Mesodermal cell (in vitro differentiated cells): ENCODE measurements around the gene KLHL13. TPM values are rescaled to one million over a fixed set of nuclear protein-coding genes. Genes with fewer than 3 reads are reported as not detected.
"Not testable (repeated sequence)": the region's sequence is repeated elsewhere in the genome, so short reads cannot be mapped to it uniquely, and the experiment has no call there.

ENCODE experiments used
- H3K27ac ChIP-seq: 2 replicates; pipeline ENCODE4 v1.7.0; 2013; ENCODE audit warnings: mild to moderate bottlenecking, low read depth, low read length, moderate library complexity; ENCODE audit not compliant: severe bottlenecking
- H3K36me3 ChIP-seq: 2 replicates; pipeline ENCODE4 v1.7.1; 2013; ENCODE audit warnings: mild to moderate bottlenecking, low read length, moderate library complexity; ENCODE audit not compliant: control insufficient read depth, insufficient read depth
- H3K4me1 ChIP-seq: one replicate; pipeline ENCODE4 v1.7.1; 2013; ENCODE audit warnings: mild to moderate bottlenecking, low read length; ENCODE audit not compliant: insufficient read depth, control insufficient read depth, poor library complexity, severe bottlenecking
- H3K4me3 ChIP-seq: 2 replicates; pipeline ENCODE4 v1.7.0; 2013; ENCODE audit warnings: low read length, control low read depth, mild to moderate bottlenecking; ENCODE audit not compliant: insufficient read depth, poor library complexity, severe bottlenecking; ENCODE audit errors: extremely low read depth
- H3K9me3 ChIP-seq: 2 replicates; pipeline ENCODE4 v1.7.1; 2013; ENCODE audit warnings: mild to moderate bottlenecking, low read length, moderate library complexity; ENCODE audit not compliant: control insufficient read depth
- WGBS, 2 experiments: methylation state at CpG; one replicate each; pipeline ENCODE4 v1.1.5; 2013; ENCODE audit warnings: missing lambda C conversion rate in 2 of 2; ENCODE audit not compliant: insufficient coverage in 2 of 2; 5-methylcytosine and 5-hydroxymethylcytosine counted together
- polyA plus RNA-seq, 2 experiments: library from polyadenylated mRNA; stranded (reverse); fragments of 50-300 nt; gene quantifications; one replicate each; pipeline ENCODE4 v1.2.3, GENCODE V29; 2013

KLHL13 gene
- 5.3 TPM for polyA plus RNA-seq (2013, experiment 1 of 2)
- polyA plus RNA-seq (2013, experiment 2 of 2), result 5.5 TPM

- no peak within 1 kb of the TSS for H3K27ac ChIP-seq
- 0% methylated on average over 4 to 8 of the region's 42 CpGs for WGBS, 2 experiments
- peaks cover 3% of the 10 kb centered on the region for H3K4me1 ChIP-seq
- H3K36me3 ChIP-seq, result no peaks in the 10 kb centered on the region
- H3K9me3 ChIP-seq, result no peaks in the 10 kb centered on the region
- peak within 1 kb of the TSS; percentile 46 for H3K4me3 ChIP-seq
Measured at GRCh38 chrX:118116713-118117550, at the start of gene KLHL13. Gene KLHL13 (minus strand): TSS chrX:118116810. CDS start chrX:118028473, 88,337 bp downstream.

- Histone ChIP-seq H3K9me3 (no peaks in the 10 kb centered on the region), H3K36me3 (no peaks in the 10 kb centered on the region), H3K4me3 (no peak overlapping the region), H3K27ac (no peak overlapping the region), H3K4me1 (no peaks in the 10 kb centered on the region)
- no CpG with 5 or more reads among the region's 1 CpG for WGBS, 2 experiments
Measured at GRCh38 chrX:118164138-118164537, 47.5 kb upstream of the KLHL13 start.

GRCh38 chrX:118156953-118157608, 40.5 kb upstream of the KLHL13 start:
- WGBS, 2 experiments, result 89 to 100% methylated on average over 3 of the region's 7 CpGs
- H3K36me3 ChIP-seq, result no peaks in the 10 kb centered on the region
- no peak overlapping the region for H3K4me3 ChIP-seq
- no peaks in the 10 kb centered on the region for H3K9me3 ChIP-seq
- H3K4me1 ChIP-seq, result no peaks in the 10 kb centered on the region
- no peak overlapping the region for H3K27ac ChIP-seq

GRCh38 chrX:118156254-118156952, 39.8 kb upstream of the KLHL13 start:
- WGBS, 2 experiments, result no CpG with 5 or more reads among the region's 6 CpGs
- Histone ChIP-seq H3K9me3 (no peaks in the 10 kb centered on the region), H3K27ac (no peak overlapping the region)

GRCh38 chrX:118153270-118153669, 36.7 kb upstream of the KLHL13 start:
- WGBS, 2 experiments, result 100% methylated on average over 1 of the region's 1 CpG; no CpG with 5 or more reads in 1 of the 2 experiments
- Histone ChIP-seq H3K4me3 (no peak overlapping the region), H3K27ac (no peak overlapping the region), H3K4me1 (no peaks in the 10 kb centered on the region), H3K9me3 (no peaks in the 10 kb centered on the region), H3K36me3 (no peaks in the 10 kb centered on the region)

More at GRCh38 chrX:118156254-118156952, 39.8 kb upstream of the KLHL13 start:
- H3K4me3 ChIP-seq, result no peak overlapping the region
- no peaks in the 10 kb centered on the region for H3K4me1 ChIP-seq
- no peaks in the 10 kb centered on the region for H3K36me3 ChIP-seq

- H3K4me1 ChIP-seq, result no peaks in the 10 kb centered on the region
- H3K4me3 ChIP-seq, result no peak overlapping the region
- no peaks in the 10 kb centered on the region for H3K9me3 ChIP-seq
- no peaks in the 10 kb centered on the region for H3K36me3 ChIP-seq
- no CpG with 5 or more reads among the region's 2 CpGs for WGBS, 2 experiments
- no peak overlapping the region for H3K27ac ChIP-seq
Measured at GRCh38 chrX:118152721-118153120, 36.1 kb upstream of the KLHL13 start.

- Histone ChIP-seq H3K36me3 (no peaks in the 10 kb centered on the region), H3K4me3 (no peak overlapping the region), H3K27ac (no peak overlapping the region), H3K9me3 (no peaks in the 10 kb centered on the region), H3K4me1 (no peaks in the 10 kb centered on the region)
- WGBS, 2 experiments, result no CpG with 5 or more reads among the region's 1 CpG
Measured at GRCh38 chrX:118148737-118149136, 32.1 kb upstream of the KLHL13 start.

- not testable (repeated sequence) for H3K9me3 ChIP-seq, H3K36me3 ChIP-seq, H3K4me3 ChIP-seq, H3K27ac ChIP-seq, H3K4me1 ChIP-seq
- WGBS, 2 experiments, result no CpG with 5 or more reads among the region's 3 CpGs
Measured at GRCh38 chrX:118147771-118148170, 31.2 kb upstream of the KLHL13 start.

GRCh38 chrX:118143578-118143977, 27.0 kb upstream of the KLHL13 start:
- Histone ChIP-seq H3K4me3 (no peak overlapping the region), H3K27ac (no peak overlapping the region), H3K36me3 (no peaks in the 10 kb centered on the region), H3K9me3 (no peaks in the 10 kb centered on the region), H3K4me1 (no peaks in the 10 kb centered on the region)
- WGBS, 2 experiments, result no CpG with 5 or more reads among the region's 3 CpGs

- H3K9me3 ChIP-seq, result no peaks in the 10 kb centered on the region
- no peak overlapping the region for H3K27ac ChIP-seq
- H3K36me3 ChIP-seq, result no peaks in the 10 kb centered on the region
- 72 to 86% methylated on average over 1 to 2 of the region's 3 CpGs for WGBS, 2 experiments
- no peaks in the 10 kb centered on the region for H3K4me1 ChIP-seq
- H3K4me3 ChIP-seq, result no peak overlapping the region
Measured at GRCh38 chrX:118131336-118131735, 14.7 kb upstream of the KLHL13 start.
